Dendritic cell treated with granulocyte-macrophage colony-stimulating factor and Interleukin-4, amounts not matched to agents 40 ng/mL and 50 ng/mL, for 4 days (primary cell): ENCODE results near the gene RASAL1.

Experiments
- H3K27ac Mint-ChIP-seq: one replicate; pipeline ENCODE4 v1.8.0; 2022; ENCODE audit warnings: mild to moderate bottlenecking, mixed read lengths
- H3K27me3 Mint-ChIP-seq: one replicate; pipeline ENCODE4 v1.8.0; 2022; ENCODE audit warnings: mild to moderate bottlenecking, mixed read lengths
- H3K36me3 Mint-ChIP-seq: one replicate; pipeline ENCODE4 v1.8.0; 2022; ENCODE audit warnings: low read depth, mixed read lengths
- H3K4me1 Mint-ChIP-seq: one replicate; pipeline ENCODE4 v1.8.0; 2022; ENCODE audit warnings: low read depth, mixed read lengths
- H3K4me3 Mint-ChIP-seq: one replicate; pipeline ENCODE4 v1.8.0; 2022; ENCODE audit warnings: mild to moderate bottlenecking, moderate library complexity, mixed read lengths
- H3K9me3 Mint-ChIP-seq: one replicate; pipeline ENCODE4 v1.8.0; 2022; ENCODE audit warnings: mixed read lengths
- intact Hi-C: fragments of 100-400 bp; cut with micrococcal nuclease; formaldehyde crosslinking; loops from one replicate; pipeline ENCODE4 v1.15.0; 2022

The RASAL1 gene

DNA sequence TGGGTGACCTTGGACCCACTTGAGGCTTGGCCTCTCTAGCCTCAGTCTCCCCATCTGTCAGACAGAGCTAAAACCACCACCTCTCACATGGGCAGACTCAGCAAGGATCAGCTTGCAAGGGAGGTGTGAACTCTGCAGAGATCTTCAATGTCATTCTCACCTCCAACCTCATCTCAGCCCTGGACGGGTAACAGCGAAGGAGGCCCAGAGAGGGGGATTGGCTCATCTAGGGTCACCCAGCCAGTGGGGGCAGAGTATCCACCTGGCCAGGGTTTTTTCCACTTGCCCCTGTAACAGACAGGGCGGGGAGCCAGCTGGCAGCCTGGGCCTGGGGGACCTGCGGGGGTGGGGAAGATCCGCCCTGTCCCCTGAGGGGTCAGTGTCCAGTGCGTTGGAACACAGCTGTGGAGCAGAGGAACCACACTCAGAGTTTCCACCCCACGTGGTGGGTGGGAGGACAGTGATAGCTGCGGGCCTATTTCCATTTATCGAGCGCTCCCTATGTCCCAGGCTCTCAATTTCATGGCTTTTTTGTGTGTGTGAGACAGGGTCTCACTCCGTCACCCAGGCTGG is 51.6 kb downstream of the RASAL1 start:
- H3K36me3 Mint-ChIP-seq = no peaks in the 10 kb centered on the region
- no peak overlapping the region for H3K4me3 Mint-ChIP-seq
- peaks cover 11% of the 10 kb centered on the region for H3K4me1 Mint-ChIP-seq
- H3K9me3 Mint-ChIP-seq = no peaks in the 10 kb centered on the region
- intact Hi-C loops = no loop called here
- peaks cover 64% of the 10 kb centered on the region for H3K27me3 Mint-ChIP-seq
- H3K27ac Mint-ChIP-seq = no peak overlapping the region

GRCh38 chr12:113082486-113083148 is 52.9 kb downstream of the RASAL1 start:
- Mint-ChIP-seq H3K27me3 (peaks cover 64% of the 10 kb centered on the region), H3K4me1 (peaks cover 11% of the 10 kb centered on the region), H3K36me3 (no peaks in the 10 kb centered on the region), H3K9me3 (no peaks in the 10 kb centered on the region), H3K4me3 (no peak overlapping the region), H3K27ac (no peak overlapping the region)
- intact Hi-C loops = no loop called here

GRCh38 chr12:113081873-113082272 is 53.7 kb downstream of the RASAL1 start:
- intact Hi-C loops = no loop called here
- no peaks in the 10 kb centered on the region for H3K9me3 Mint-ChIP-seq
- no peak overlapping the region for H3K4me3 Mint-ChIP-seq
- peaks cover 8% of the 10 kb centered on the region for H3K4me1 Mint-ChIP-seq
- no peaks in the 10 kb centered on the region for H3K36me3 Mint-ChIP-seq
- no peak overlapping the region for H3K27ac Mint-ChIP-seq
- peaks cover 64% of the 10 kb centered on the region for H3K27me3 Mint-ChIP-seq

DNA sequence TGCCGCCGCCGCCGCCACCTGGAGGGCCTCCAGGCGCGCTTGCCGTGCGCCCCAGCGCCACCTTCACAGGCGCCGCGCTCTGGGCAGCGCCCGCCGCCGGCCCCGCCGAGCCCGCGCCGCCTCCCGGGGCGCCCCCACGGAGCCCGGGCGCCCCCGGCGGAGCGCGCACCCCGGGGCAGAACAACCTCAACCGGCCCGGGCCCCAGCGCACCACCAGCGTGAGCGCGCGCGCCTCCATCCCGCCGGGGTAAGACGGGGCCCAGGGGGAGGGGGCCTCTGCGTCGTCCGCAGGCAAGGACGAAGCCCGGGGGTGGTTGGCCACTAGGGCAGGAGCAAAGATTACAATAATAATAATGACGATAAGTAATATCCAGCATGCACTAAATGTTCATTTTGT is 57.7 kb downstream of the RASAL1 start:
- no peak overlapping the region for H3K27ac Mint-ChIP-seq

GRCh38 chr12:113077057-113077858 is 58.3 kb downstream of the RASAL1 start:
- H3K4me1 Mint-ChIP-seq = no peaks in the 10 kb centered on the region
- intact Hi-C loops = no loop called here
- H3K27me3 Mint-ChIP-seq = peaks cover 66% of the 10 kb centered on the region
- H3K9me3 Mint-ChIP-seq = no peaks in the 10 kb centered on the region
- H3K4me3 Mint-ChIP-seq = no peak overlapping the region
- H3K27ac Mint-ChIP-seq = no peak overlapping the region
- no peaks in the 10 kb centered on the region for H3K36me3 Mint-ChIP-seq

More for the DNA sequence above, 57.7 kb downstream of the RASAL1 start:
- Mint-ChIP-seq H3K4me1 (no peaks in the 10 kb centered on the region), H3K4me3 (no peak overlapping the region), H3K36me3 (no peaks in the 10 kb centered on the region), H3K9me3 (no peaks in the 10 kb centered on the region), H3K27me3 (peaks cover 69% of the 10 kb centered on the region)
- intact Hi-C loops = no loop called here

DNA sequence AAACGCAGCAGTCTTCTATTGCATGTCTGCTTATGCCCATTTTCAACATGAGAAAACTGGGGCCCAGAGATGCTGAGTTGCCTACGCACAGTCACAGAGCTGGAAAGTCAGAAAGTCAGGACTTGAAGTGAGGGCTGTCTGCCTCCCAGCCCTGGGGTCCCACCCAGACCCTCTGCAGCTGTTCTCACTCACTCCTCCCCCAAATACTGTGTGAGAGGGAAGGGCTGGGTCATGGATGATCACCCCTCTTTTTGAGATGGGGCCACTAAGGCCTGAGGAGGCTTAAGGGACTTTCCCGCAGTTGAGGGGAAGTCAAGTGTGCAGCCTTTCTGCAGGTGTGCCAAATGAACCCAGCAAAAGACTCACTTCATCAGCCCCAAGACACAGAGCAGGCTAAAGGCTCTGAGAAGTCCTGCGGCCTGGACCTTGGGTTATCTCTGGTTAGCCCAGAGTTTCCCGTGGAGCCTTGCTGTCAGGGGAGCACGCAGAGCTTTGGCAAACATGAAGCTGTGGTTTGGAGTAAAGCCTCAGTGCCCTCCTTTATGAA is 60.4 kb downstream of the RASAL1 start:
- H3K27ac Mint-ChIP-seq = no peak overlapping the region
- peaks cover 53% of the 10 kb centered on the region for H3K27me3 Mint-ChIP-seq
- no peaks in the 10 kb centered on the region for H3K36me3 Mint-ChIP-seq
- H3K4me1 Mint-ChIP-seq = peaks cover 8% of the 10 kb centered on the region
- no peak overlapping the region for H3K4me3 Mint-ChIP-seq
- H3K9me3 Mint-ChIP-seq = no peaks in the 10 kb centered on the region
- intact Hi-C loops = no loop called here

DNA sequence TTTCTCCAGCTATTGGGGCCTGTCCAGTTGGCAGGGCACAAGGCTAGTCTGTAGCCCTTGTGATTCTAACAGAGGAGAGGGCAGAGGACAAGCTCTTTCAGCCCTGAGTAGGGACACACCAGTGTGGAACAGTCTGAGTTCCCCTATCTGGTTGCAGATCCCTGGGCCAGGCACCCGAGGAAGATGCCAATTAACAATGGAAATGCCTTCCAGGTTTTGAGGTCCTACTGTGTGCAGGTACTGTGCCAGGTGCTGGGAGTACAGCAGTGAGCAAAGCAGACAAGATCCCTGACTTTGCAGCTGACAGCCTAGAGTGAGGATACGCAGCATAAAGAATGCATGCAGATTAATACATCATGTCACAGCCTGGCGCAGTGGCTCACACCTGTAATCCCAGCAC is 62.0 kb downstream of the RASAL1 start:
- Mint-ChIP-seq H3K36me3 (no peaks in the 10 kb centered on the region), H3K4me1 (peaks cover 11% of the 10 kb centered on the region), H3K27ac (no peak overlapping the region), H3K9me3 (no peaks in the 10 kb centered on the region), H3K27me3 (peaks cover 41% of the 10 kb centered on the region), H3K4me3 (no peak overlapping the region)
- intact Hi-C loops = no loop called here

DNA sequence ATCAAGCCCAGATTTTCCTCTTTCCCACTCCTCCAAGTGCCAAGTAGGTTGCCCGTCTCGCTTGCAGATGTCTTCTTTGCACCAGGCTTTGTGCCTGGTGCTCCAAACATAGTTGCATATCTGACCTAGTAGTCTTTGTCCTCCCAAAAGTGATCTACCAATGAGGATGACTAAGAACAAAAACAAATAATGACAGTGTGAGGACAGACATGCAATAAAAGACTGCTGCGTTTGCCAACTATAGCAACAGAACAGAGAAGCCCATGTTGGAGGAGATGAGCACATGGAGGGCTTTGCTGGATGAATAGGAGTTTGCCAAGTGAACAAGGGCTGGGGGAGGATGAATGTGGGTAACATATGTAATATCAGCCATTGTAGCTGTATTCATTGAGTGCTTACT is 63.4 kb downstream of the RASAL1 start:
- Mint-ChIP-seq H3K27ac (no peak overlapping the region), H3K27me3 (peaks cover 30% of the 10 kb centered on the region), H3K36me3 (no peaks in the 10 kb centered on the region), H3K4me1 (peaks cover 11% of the 10 kb centered on the region), H3K9me3 (no peaks in the 10 kb centered on the region), H3K4me3 (no peak overlapping the region)
- intact Hi-C loops = no loop called here

GRCh38 chr12:113071135-113072112 is 64.1 kb downstream of the RASAL1 start:
- H3K9me3 Mint-ChIP-seq = no peaks in the 10 kb centered on the region
- peaks cover 11% of the 10 kb centered on the region for H3K4me1 Mint-ChIP-seq
- no peak overlapping the region for H3K4me3 Mint-ChIP-seq
- H3K27ac Mint-ChIP-seq = no peak overlapping the region
- peaks cover 23% of the 10 kb centered on the region for H3K27me3 Mint-ChIP-seq
- intact Hi-C loops = no loop called here
- no peaks in the 10 kb centered on the region for H3K36me3 Mint-ChIP-seq

DNA sequence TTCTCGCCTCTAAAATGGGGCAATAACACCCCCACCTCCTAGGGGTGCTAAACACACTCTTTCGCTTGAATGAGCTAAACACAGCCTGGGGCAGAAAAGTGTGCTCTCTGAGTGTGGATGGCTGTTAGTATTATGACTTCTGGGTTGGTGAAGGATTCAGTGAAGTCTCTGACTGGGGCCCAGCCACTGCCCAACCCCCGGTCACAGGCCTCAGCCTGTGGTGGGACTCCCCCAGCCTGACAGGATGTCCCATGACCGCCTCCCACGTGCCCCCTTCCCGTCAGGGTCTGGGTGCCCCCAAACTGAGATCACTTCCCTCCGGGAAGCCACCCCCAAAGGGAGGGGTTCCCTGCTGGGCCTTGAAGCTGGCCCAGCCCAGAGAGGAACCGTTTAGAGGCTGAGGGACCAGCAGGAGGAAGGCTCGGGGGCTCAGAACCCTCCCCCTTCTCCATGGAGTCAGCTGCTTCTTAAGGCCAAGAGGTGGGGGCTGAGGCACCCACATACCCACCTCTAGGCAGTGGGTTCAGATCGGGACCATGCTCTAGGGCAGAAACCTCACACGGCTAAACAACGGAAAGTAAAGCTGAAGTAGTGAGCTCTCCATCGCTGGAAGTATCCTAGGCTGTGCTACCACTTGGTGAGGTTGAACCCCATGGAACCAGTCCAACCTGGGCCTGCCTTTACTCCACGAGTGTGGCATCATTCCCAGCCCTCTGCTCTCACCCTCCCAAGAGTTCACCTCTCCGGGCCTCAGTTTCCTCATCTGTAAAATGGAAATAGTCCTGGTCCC is 65.2 kb downstream of the RASAL1 start:
- Mint-ChIP-seq H3K4me1 (peaks cover 11% of the 10 kb centered on the region), H3K4me3 (no peak overlapping the region), H3K27ac (no peak overlapping the region), H3K27me3 (peaks cover 19% of the 10 kb centered on the region), H3K36me3 (no peaks in the 10 kb centered on the region), H3K9me3 (no peaks in the 10 kb centered on the region)
- intact Hi-C loops = no loop called here

DNA sequence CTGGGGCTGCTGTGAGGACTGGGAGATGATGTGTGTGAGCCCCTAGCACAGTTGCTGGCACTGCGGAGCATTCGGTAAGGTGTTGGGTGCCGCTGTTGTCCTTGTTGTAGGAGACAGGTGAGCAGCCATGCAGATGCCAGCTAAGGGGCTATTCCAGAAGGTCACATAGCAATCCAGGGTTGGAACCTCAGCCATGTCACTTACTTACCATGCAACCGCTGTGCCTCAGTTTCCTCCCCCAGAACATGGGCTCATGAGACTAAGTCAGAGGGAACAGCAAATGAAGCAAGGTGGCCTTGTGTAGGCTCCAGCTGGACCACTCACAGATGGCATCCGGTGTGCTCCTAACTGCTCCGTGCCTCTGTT is 65.8 kb downstream of the RASAL1 start:
- Mint-ChIP-seq H3K4me1 (peaks cover 11% of the 10 kb centered on the region), H3K9me3 (no peaks in the 10 kb centered on the region), H3K36me3 (no peaks in the 10 kb centered on the region), H3K4me3 (no peak overlapping the region), H3K27me3 (peaks cover 22% of the 10 kb centered on the region), H3K27ac (no peak overlapping the region)
- intact Hi-C loops = no loop called here

DNA sequence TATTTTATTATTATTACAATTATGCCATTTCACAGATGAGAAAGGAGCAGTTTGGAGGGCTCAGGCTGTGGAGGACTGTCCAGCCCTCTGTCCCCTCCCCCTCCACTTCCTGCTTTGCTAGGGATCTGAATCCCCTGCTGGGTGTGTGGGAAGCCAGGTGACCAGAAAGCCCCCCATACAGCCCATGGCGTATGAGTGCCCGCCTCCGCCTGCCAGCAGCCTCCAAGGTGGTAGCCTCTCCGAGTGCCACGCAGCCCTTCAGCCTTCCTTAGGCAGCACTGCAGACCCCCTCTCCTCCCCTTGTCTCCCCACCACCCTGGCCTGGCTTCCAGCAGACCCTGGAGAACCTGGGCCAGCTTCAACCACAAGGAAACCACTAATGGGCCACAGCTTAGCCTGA is 66.4 kb downstream of the RASAL1 start:
- Mint-ChIP-seq H3K27me3 (peaks cover 19% of the 10 kb centered on the region), H3K4me1 (peaks cover 11% of the 10 kb centered on the region), H3K36me3 (no peaks in the 10 kb centered on the region), H3K27ac (no peak overlapping the region), H3K9me3 (no peaks in the 10 kb centered on the region), H3K4me3 (no peak overlapping the region)
- intact Hi-C loops = no loop called here
